PC-9 (cell line): Measurements from ENCODE around the gene SBNO2.

Source experiments
- EZH2 ChIP-seq: fragments of 200-600 bp; sonication (generic); IDR thresholded peaks from 2 replicates; pipeline ENCODE4 v1.8.0; 2017; ENCODE audit warnings: antibody characterized with exemption, low read depth
- TF ChIP-seq, protein P1 (sequence below): fragments of 200-600 bp; sonication (generic); conservative IDR thresholded peaks from 2 replicates; pipeline ENCODE4 v1.6.1; 2017; ENCODE audit warnings: mixed run types, antibody characterized with exemption, mild to moderate bottlenecking, moderate library complexity

DNA sequence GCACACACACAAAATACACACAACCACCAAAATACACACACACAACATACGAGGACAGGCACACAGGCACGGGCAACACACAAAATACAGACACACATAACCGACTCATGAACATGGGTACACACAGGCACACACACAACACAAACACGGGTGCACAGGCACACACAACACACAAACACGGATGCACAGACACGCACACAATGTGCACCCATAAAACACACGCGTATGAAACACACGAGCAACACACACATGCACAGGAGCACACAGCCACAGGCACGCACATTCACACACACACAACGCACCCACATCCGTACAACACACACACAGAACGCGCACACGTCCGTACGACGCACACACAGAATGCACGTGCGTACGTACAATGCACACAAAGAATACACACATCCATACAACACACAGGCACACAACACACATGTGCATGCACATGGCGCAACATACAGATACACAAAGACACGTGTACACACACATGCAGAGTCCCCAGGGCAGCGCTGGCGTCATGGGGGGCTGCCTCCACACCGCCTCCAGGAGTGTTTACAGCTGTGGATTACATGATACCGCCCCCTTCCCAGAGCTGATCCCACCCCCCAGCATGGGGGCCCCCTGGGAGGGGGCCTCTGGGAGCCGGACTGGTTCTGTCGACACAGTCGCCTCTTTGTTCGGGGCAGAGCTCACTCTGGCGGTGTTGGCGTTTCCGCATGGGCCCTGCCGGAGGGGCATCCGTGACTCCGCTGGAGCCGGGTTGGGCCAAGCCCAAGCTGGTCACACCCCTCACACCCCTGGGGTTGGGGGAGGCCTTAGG is 2.9 kb downstream of the SBNO2 start:
- TF ChIP-seq, protein P1, sequence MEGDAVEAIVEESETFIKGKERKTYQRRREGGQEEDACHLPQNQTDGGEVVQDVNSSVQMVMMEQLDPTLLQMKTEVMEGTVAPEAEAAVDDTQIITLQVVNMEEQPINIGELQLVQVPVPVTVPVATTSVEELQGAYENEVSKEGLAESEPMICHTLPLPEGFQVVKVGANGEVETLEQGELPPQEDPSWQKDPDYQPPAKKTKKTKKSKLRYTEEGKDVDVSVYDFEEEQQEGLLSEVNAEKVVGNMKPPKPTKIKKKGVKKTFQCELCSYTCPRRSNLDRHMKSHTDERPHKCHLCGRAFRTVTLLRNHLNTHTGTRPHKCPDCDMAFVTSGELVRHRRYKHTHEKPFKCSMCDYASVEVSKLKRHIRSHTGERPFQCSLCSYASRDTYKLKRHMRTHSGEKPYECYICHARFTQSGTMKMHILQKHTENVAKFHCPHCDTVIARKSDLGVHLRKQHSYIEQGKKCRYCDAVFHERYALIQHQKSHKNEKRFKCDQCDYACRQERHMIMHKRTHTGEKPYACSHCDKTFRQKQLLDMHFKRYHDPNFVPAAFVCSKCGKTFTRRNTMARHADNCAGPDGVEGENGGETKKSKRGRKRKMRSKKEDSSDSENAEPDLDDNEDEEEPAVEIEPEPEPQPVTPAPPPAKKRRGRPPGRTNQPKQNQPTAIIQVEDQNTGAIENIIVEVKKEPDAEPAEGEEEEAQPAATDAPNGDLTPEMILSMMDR: no peak
- no peak for TF ChIP-seq EZH2
